OCI-M2 (cell line): Measurements from ENCODE around the gene SMIM44.
"Not testable (repeated sequence)": the region's sequence is repeated elsewhere in the genome, so short reads cannot be mapped to it uniquely, and the experiment has no call there.

ENCODE experiments used
- DNase-seq: peaks from one replicate; lab custom pipeline; 2025; ENCODE audit not compliant: unreplicated experiment; lab: John Stamatoyannopoulos, UW

The SMIM44 gene

DNA sequence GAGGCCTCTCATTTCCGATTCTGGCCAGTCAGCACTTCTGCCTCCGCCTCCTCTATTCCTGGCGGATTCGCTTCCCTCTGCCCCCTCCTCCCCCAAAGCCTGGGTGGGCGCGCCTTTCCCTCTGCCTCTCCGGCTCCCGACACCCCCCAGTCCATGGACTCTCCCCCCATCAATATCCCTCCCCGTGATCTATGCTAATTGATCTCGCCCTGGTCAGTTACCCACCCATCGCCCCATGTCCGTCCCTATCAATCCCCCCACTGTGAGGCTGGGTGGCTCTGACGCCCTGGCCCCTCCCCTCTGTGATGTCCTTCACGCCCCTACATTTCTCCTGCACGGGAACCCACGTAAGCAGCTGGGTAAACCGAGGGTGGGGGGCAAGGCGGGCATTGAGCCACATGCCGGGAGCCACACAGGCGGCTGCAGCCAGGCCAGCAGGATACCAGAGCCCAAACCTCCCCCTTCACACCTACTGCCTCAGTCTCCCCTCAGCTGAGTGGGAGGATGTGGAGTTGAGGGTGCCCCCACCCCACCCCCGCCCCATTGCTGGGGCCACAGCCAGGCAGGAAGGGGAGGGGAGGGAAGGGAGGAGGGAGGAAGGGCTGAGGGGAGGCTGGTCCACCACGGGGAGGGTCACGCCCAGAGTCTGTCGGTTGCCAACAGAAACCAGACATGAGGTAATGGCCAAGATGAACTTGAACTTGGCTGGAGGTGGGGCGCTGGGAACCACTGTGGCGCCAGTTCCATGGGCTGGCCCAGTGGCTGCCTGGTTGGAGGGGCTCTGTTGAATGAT lies 24.0 kb downstream of the SMIM44 start:
- DNase-seq, result no peak

DNA sequence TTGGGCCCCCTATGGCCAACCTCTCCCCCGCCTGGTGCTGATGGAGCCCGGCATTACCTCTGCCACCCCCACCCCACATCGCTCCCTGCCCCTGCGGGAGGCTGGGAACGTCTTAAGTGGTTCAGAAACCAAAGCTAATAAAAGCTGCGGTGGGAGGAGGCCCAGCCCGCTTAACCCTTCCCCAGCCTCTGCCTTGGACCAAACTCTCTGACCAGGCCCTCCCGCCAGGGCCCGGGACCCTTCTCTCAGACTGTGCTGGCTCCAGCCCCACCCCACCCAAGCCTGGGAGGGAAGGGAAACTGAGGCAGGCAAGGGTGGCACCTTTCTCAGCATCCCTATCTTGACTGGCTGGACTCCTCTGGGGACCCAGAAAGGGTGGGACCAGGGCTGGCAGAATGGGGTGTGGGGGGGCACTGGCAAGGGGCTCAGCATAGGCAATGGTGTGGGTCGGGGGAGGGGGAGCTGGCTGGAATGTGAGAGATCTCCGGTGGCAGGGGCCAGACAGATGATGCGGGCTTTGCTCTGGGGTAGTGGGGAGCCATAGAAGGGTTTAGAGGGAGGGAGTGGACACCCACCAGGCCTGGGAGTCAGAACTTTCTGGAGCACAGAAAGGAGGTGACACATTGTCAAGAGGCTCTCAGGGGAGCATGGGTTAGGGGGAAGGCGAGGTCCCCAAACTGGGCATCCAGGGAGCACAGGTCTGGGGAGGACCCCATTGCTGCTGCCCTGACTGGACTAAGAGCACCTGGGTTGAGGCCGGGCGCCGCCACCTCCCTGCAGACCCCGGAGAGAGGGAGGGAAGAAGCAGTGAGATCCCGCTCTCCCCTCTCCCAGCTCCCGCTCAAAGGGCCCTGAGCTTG lies 24.8 kb downstream of the SMIM44 start:
- no peak for DNase-seq

DNA sequence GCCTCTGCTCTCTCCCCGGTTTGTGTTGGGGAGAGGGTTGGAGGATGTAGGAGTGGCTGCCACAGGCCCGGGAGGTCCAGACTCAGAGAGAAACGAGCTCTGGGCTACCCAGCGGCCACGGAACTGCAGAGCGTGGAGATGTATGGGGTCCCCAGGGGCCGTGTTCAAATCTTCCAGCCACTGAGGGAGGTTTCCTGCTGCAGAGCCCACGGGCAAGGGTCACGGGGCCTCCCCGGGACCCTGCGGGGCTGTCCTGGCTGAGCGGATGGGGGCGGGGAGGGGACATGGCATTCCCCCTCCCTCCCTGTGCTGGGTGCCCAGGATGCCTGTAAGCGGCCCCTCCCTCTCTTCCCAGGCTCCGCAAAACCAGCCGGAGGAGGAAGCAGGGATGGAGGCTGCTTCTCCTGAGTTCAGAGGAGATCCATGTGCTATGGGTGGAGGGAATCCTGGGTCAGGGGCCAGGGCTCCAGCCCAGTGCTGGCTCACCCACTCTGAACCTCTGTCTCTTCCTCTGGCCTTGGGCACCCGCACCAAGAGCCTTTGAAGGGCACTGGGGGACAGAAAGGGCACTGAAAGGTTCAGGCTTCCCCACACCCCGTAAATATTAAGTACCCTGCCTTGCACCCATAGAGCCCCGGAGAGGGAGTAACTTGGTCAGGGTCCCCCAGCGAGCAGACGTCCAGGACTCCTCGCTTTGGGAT lies 25.6 kb downstream of the SMIM44 start:
- no peak for DNase-seq

DNA sequence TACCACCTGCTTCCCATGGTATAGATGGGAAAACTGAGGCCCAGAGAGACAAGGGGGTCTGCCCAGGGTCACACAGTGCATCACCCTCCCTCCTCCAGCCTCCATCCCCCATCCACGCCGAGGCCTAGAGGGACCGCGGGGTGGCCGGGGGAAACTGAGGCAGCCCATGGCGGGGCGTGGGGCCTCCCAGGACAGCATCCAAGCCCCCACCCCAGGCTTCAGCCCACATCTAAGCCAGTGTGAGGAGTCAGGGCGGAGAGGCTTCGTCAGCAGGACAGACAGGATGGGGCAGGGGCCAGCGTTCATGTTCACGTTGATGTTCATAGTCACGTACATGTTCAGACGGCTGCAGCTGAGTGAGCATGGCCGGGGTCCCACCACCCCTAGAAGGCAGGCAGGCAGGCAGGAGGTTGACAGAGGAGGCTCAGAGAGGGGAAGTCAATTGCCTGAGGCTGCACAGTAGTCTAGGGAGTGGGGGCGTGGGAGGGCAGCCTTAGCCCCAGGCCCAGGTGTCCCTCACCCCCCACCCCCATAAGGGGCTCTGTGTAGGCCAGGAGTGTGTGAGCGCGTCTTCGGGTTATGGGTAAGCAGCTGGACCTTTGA lies 26.2 kb downstream of the SMIM44 start:
- DNase-seq, result no peak

DNA sequence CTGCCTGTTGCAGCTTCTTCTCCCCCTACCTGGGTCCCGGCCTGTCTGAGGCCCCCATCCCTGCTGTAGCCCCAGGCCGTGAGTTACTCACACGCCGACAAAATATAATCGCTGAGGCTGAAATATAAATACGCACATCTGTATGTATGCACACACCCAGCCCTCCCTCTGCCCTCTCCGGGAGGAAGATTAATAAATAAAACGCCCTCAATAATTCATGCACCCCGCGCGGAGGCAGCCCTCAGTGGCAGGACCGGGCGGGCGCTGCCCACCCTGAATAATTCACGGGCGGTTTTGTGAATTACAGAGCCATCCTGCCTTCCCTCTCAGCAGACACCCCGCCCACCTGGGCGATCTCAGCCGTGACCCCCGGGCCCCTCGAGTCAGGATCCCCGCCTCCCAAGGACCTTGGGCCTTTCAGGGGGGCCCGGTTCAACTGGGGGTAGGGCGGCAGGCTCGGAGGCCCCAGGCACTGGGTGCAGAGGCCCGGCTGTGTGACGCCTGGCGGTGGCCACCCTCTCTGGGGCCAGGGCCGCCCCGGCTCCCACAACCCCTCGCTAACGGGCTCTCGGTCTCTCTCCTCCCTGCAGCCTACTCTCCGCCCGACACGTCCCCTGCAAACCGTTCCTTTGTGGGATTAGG lies 27.2 kb downstream of the SMIM44 start:
- no peak for DNase-seq

DNA sequence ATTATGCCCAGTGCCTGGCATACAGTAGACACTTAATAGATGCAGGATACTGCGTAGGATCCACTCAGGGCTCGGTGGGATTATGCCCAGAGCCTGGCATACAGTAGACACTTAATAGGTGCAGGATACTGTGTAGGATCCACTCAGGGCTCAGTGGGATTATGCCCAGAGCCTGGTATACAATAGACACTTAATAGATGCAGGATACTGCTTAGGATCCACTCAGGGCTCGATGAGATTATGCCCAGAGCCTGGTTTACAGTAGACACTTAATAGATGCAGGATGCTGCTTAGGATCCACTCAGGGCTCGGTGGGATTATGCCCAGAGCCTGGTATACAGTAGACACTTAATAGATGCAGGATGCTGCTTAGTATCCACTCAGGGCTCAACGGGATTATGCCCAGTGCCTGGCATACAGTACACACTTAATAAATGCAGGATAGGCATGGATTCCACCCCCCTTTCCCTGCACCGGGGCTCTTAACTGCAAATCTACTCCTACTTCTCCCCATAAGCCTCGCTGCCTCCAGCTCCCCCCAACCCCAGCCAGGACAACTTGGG lies 27.8 kb downstream of the SMIM44 start:
- DNase-seq, result no peak

DNA sequence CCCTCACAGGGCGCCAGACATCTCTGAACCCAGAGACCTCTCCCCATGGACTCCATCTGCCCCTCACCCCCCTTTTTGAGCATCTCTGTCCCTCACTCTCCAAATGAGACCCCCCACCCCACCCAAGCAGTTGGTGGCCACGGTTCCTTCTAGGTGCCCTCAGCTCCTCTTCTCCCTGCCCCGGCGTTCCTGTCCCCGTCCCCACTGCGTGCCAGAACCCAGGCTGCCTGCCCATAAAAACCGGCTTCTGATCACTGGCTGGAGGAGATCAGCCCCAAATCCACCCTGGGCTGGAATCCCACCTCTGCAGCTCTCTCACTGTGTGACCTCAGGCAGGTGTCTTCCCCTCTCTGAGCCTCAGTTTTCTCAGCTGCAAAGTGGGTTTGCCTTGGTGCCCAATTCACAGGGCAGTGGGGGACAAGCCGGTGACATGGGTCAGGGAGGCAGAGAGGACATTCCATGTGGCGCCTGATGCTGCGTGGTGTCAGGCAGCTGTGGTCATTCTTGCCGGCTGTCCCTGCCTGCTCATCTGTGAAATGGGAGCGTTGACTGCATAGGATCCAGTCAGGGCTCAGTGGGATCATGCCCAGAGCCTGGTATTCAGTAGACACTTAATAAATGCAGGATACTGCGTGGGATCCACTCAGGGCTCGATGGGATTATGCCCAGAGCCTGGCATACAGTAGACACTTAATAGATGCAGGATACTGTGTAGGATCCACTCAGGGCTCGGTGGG lies 28.4 kb downstream of the SMIM44 start:
- no peak for DNase-seq

DNA sequence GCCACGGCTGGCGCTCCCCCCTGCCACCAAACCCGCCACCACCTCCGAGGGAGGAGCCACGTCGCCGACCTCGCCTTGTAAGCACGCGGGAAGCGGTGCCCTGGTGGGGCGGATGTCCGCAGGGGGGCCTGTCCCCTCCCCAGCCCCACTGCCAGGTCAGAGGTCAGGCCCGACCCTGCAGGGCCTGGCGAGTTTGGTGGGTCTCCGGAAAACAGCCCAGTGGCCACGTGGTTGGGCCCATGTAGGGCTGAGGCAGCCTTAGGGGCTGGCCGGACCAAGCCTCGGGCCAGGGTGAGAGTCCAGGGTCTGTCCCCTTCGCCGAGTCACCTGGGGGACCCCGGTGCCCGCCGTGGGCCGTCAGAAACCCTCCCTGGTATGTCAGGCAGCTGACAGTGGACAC lies 29.4 kb downstream of the SMIM44 start:
- DNase-seq, result no peak

DNA sequence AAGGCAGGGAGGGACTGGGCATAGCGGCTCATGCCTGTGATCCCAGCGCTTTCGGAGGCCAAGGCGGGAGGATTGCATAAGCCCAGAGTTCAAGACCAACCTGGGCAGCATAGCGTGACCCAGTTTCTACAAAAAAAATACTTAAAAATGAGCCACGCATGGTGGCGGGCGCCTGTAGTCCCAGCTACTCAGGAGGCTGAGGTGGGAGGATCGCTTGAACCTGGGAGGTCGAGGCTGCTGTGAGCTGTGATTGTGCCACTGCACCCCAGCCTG lies 30.4 kb downstream of the SMIM44 start:
- not testable (repeated sequence) for DNase-seq

DNA sequence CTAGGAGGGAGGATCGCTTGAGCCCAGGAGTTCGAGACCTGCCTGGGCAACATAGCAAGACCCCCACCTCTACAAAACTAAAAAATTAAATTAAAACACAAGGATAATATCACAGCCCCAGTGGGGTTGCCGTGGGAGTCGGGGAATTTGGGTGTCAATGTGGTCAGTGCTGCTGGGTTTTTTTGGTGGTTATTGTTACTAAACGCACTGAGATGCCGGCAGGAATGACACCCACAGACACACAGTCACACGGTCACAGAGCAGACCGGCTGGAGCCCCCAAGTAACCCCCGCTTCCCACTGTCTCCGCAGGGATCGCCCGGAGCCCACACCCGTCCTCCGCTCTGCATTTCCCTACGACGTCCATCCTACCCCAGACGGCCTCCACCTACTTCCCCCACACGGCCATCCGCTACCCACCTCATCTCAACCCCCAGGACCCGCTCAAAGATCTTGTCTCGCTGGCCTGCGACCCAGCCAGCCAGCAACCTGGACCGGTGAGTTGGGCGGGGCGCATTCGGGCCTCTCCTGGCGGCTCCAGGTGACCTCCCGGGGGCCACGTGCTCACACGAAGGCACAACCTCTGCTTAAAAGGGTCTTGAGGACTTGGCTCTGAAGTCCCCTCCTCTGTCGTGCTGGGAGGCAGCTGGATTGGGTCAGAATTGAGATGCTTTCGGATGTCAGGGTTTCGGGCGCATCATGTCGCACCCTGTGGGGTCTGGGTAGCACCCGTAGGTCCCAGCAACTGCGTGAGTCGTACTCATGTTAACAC lies 30.9 kb downstream of the SMIM44 start:
- DNase-seq, result no peak

DNA sequence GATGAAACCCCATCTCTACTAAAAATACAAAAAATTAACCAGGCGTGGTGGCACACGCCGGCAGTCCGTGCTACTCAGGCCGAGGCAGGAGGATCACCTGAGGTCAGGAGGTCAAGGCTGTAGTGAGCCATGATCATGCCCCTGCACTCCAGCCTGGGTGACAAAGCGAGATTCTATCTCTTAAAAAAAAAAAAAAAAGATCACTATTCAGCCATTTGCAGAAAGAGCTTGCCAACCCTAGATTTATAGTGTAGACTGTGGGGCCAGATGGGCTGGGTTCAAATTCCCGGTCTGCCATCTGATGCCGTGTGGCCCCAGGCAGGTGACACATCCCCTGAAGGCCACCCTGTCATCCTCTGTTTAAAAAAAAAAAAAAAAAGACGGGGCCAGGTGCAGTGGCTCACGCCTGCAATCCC lies 31.8 kb downstream of the SMIM44 start:
- DNase-seq, result no peak

DNA sequence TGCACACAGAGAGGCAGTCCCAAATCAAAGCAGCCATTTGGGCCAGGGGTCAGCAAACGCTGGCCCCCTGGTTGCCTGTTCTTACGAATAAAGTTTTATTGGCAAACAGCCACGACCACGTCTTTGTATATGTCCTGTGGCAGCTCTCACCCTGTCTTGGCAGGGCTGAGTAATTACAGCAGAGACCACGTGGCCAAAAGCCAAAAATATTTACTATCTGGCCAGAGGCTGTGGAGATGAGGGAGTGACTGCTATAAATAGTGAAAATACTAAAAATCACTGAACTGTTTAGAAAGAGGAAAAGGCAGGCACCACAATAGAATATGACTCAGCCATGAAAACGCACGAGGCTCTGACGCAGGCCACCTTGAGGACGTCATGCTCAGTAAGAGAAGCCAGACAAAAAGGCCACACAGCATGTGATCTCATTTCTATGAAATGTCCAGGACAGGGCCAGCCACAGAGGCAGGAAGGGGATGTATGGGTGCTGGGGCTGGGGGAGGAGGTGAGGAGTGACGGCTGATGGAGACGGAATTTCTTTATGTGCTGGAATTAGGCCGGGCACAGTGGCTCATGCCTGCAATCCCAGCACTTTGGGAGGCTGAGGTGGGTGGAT lies 32.3 kb downstream of the SMIM44 start:
- DNase-seq, result no peak

DNA sequence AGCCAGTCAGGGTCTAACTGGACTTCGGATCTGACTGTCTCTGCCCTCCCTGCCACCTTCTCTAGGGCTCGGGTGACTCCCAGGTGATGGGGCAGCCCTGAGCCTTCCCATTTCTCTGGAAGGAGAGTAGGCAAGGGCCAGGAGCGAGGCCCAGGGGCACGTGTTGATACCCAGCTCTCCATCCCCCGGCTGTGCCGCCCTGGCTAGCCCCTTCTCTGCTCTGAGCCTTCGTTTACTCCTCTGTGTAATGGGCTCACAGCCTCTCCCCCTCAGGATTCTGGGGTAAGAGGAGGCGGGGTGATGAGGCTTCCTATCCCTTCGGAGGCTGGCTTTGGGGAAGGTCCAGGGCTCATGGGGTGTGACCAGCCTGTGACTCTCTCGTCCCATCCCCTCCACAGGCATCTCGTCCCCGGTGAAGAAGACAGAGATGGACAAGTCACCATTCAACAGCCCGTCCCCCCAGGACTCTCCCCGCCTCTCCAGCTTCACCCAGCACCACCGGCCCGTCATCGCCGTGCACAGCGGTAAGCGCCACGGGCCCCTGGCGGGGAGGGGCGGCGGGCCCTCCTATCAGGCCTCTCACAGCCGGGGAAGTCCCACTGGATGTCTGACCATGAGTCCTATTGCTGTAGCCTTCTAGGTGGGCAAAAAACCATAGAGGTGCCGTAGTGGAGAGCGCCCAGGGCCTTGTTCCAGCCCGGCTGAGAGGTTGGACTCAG lies 34.5 kb downstream of the SMIM44 start:
- no peak for DNase-seq

DNA sequence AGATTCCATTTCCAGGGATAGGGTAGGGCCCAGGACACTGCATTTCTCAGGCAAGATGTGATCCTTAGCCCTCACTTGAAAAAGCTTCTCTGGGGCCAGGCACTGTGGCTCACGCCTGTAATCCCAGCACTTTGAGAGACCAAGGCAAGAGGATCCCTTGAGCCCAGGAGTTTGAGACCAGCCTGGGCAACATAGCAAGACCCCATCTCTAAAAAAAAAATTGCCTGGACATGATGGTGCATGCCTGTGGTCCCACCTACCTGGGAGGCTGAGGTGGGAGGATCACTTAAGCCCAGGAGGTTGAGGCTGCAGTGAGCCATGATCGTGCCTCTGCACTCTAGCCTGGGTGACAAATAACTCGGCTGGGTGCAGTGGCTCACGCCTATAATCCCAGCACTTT lies 36.6 kb downstream of the SMIM44 start:
- not testable (repeated sequence) for DNase-seq

DNA sequence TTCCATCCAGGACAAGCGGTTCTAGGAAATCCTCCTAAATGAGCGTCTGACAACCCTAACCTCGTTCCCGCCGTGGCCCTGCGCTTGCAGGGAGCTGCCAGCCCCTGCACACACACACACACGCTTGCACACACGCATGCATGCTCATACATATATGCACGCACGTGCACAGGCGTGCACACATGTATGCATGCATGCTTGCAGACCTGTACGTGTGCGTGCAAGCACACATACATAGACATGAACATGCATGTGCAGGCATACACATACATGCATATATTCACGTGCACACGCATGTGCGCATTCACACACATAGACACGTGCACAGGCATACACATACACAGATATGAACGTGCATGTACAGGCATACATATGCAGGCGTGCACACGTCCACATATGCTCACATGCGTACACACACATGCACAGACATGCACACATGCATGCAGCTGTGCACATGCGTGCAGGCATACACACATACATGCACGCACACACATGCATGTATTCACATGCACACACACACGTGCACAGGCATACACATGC lies 38.5 kb downstream of the SMIM44 start:
- DNase-seq, result no peak

DNA sequence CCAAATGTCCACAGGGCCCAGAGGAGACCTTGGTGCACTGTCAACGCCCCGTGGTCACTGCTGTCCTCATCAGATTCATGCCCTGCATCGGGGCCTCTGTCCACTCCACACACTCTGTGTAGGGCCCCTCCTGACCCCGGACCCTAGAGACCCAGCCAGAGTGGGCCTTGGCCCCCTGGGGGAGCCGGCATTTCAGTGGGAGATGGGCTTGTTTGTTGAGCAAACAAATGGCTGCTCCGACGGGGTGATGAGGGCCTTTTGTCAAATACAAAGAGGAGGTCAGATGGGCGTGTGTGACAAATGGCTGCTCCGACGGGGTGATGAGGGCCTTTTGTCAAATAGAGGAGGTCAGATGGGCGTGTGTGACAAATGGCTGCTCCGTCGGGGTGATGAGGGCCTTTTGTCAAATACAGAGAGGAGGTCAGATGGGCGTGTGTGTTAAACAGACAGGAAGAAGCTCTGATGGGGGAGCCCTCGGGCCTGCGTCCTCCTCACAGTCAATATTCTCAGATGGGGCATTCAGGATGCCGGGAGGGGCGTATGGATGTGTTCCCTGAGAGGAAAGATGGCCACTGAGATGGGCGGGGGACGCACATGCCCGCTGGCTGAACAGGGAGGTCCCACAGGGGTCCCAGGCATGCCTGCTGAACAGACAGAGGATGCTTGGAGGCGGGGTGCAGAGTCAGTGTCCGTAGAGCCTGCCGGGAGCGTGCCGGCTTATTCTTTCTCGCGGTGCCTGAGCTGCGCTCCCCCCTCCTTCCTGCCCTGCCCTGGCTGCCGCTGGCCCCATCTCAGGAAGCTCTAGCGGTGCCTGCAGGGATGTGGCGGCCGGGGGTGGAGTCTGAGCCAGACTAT lies 39.2 kb downstream of the SMIM44 start:
- DNase-seq, result no peak

DNA sequence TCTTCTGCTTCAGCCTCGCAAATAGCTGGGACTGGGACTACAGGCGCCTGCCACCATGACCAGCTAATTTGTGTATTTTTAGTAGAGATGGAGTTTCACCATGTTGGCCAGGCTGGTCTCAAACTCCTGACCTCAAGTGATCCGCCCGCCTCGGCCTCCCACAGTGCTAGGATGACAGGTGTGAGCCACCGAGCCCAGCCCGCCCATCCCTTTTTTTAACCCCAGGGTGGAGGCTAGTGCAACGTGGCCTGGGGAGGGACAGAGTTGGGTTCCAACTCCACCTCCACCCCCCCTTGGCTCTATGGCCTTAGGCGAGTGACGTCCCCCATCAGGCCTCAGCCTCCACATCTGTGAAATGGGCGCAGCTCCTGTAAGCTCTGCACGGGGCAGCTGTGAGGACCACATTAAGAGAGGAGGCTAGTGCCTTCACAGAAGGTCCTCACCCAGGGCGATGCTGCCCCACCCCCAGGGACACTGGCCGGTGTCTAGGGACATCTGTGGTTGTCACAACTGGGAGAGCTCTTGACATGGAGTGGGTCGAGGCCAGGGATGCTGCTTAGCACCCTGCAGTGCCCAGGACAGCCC lies 40.7 kb downstream of the SMIM44 start:
- no peak for DNase-seq
